GM19023 (cell line): ENCODE measurements around the gene HMGXB4.
"Not testable (repeated sequence)": the region's sequence is repeated elsewhere in the genome, so short reads cannot be mapped to it uniquely, and the experiment has no call there.

Experiments
- ATAC-seq: cut with Tn5 transposase; IDR thresholded peaks from one replicate; pipeline ENCODE4 v1.9.1; 2021; ENCODE audit warnings: mild to moderate bottlenecking, moderate library complexity; ENCODE audit not compliant: unreplicated experiment

HMGXB4 gene, protein sequence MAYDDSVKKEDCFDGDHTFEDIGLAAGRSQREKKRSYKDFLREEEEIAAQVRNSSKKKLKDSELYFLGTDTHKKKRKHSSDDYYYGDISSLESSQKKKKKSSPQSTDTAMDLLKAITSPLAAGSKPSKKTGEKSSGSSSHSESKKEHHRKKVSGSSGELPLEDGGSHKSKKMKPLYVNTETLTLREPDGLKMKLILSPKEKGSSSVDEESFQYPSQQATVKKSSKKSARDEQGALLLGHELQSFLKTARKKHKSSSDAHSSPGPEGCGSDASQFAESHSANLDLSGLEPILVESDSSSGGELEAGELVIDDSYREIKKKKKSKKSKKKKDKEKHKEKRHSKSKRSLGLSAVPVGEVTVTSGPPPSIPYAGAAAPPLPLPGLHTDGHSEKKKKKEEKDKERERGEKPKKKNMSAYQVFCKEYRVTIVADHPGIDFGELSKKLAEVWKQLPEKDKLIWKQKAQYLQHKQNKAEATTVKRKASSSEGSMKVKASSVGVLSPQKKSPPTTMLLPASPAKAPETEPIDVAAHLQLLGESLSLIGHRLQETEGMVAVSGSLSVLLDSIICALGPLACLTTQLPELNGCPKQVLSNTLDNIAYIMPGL

DNA sequence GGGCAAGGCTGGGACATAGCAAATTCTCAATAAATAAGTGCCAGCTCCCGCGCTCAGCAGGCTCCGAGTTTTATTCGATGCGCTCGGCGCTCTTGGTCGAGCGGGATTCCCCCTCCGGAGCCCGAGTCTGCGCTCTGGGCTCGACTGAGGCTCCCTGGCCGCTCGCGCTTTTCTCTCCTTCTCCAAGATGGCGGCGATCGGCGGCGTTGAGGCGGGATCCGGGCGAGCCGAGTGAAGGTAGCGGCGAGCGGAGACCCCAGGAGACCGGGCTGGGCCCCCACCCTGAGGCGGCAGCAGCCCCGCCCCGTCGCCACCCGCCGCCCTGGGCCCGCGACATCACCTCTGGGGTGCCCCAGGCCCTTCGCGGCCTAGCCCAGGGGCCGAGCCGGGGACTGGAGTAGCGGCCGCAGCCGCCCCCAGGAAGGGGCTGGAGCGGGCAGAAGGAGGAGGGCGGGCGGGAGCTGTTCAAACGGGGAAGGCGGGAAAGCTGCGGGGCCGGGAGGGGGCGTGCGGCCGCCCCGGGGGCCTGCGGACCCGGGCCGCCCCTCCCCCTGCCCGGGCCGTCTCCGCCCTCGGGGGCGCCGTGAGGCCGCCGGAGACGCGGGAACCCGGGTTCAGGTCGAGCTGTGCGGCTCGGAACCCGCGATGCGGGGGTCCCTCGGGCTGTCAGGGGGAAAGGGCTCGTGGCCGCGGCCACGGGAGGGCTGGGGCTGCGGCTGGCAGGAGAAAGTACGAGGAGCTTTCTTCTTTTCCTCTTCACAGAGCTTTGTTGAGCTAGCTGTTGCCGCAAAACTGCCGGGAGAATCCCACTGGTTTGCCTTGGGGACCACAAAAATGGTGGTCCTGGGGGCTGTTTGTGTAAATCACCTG, at the start of gene HMGXB4:
Gene HMGXB4 (plus strand): TSS at position 173 of the 870 bp plus-strand sequence. CDS start 4,898 bp downstream, outside the sequence.
- peak; percentile 88 for ATAC-seq

DNA sequence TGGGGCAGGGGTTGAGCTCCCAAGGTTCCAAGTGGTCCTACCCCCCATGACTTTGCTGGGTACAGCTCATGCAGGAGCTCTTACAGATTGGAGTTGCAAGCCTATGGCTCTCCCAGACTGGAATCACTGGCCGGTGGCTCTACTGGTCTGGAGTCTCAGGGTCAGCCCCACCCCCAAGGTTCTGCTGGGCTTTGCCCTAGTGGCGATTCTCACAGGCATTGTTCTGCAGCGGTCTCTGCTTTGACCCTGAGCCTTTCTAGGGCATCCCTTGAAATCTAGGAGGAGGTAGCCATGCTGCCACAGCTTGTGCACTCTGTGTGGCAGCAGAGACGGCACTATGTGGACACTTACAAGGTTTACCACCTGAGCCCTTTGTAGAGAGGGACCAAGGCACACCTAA, 49.3 kb upstream of the HMGXB4 start:
- ATAC-seq = no peak

DNA sequence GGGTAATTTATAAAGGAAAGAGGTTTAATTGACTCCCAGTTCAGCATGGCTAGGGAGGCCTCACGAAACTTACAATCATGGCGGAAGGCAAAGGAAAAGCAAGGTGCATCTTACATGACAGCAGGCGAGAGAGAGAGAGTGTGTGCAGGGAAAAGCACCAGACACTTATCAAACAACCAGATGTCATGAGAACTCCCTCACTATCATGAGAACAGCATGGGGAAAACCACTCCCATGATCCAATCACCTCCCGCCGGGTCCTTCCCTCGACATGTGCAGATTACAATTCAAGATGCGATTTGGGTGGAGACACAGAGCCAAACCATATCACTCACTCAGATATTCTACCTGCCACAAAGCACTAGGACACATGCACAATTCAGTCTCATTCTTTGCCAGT, 48.1 kb upstream of the HMGXB4 start:
- no peak for ATAC-seq

DNA sequence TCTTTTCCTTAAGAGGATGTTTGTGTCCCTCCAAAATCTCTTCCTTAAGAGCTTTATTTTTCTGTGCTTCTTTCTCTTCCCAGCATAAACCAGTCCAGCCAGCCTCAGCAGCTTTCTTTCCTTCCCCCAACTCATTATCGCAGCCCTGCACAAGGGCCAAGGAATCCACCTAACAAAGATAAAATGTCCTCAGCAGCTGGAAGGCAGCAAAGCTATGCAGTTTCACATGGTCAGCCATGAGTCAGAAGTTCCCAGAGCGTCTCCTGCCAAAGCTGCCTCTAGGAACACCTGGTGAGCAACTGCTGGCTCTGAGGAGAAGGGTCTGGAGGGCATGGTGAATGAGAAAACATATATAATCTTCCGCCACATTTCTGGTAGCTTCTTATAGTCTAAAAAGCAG, 45.3 kb upstream of the HMGXB4 start:
- no peak for ATAC-seq

DNA sequence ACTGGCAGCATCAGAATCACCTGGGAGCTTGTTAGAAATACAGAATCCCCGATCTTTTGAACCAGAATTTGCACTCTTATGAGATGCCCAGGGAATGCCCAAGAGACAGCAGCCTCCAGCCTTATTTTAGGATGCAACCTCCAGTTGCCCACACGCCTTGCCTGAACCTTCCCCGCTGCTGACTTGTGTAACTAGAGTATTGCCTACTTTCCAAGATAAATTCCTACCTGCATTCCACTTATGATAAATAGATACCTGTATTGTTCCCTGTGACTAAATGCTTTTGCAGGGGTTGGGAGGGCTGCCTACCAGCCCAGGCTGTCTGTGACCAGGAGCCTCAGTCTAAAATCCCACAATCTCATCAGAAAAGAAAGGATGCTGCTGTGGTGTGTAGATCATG, 44.3 kb upstream of the HMGXB4 start:
- no peak for ATAC-seq

DNA sequence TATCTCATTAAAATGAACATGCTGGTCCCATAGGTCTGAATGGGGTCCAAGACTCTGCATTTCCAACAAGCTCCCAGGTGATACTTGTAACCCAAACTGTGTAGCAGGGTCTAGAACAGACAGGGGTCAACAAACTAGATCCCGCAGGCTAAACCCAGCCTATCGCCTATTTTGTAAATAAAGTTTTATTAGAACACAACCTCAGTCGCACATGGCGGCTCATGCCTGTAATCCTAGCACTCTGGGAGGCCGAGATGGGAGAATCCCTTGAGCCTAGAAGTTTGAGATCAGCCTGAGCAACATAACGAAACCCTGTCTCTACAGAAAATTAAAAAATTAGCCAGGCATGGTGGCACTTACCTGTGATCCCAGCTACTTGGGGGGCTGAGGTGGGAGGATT, 42.3 kb upstream of the HMGXB4 start:
- no peak for ATAC-seq

DNA sequence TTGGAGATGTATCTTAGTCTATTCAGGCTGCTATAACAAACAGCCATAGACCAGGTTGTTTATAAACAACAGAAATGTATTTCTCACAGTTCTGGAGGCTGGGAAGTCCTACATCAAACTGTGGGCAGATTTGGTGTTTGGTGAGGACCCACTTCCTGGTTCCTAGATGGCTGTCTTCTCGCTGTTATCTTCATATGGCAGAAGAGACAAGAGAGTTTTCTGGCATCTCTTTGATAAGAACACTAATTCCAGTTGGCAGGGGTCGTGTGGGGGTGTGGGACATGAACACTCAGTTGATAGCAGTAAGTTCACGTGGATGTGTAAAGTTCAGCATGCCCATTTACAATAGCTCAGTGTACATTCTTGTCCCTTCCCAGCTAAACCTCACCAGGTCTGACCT, 41.3 kb upstream of the HMGXB4 start:
- ATAC-seq = no peak

DNA sequence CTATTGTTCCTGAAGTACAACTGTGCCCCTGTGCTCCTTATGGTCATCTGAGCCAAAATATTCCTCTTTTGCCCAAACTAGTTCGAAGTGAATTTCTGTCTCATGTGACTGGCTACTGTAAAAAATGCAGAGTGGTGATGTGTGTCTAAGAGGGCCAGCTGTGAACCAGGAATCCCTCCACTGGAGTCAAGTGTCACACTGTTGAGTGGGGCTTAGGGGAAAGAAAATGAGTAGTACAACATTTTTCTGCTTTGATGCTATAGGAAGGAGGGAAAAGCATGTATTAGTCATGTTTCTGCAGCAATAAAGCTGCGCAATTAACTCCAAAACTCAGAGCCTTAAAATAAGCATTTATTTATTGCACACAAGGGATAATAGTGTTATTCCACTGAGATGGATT, 39.8 kb upstream of the HMGXB4 start:
- ATAC-seq = no peak

DNA sequence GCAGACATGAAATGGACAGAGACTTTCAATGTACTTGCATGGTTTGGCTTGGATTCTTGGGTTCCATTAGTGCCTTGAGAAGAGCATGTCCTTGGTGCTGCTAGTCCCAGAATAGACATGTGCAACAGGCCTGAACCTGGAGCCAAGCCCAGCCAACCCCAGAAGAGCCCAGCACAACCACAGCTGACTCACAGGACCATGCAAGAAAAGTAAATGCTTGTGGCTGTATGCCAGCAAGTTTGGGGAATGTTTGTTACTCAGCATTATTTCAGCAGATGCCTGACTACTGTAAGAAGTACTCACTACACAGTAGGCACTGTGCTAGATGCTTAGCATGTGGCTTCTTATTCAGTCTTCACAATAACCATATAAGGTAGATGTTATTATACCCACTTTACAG, 39.2 kb upstream of the HMGXB4 start:
- ATAC-seq = no peak

DNA sequence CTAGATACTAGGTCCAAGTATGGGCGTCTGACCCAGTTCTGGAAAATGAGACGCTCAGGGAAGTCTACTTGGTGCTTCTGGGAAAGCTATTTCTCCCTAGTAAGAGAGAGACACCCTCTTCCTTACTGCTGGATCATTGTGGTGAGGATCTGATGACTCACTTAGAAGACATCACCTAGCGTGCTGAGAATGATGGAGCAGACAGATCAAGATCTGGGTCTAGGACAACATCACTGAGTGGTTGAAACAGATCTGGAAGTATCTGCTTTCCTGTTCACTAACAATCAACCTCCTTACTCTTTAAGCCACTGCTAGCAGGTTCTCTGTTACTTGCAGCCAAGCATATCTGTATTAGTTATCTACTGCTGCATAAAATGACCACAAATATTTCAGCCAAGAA, 38.3 kb upstream of the HMGXB4 start:
- no peak for ATAC-seq

DNA sequence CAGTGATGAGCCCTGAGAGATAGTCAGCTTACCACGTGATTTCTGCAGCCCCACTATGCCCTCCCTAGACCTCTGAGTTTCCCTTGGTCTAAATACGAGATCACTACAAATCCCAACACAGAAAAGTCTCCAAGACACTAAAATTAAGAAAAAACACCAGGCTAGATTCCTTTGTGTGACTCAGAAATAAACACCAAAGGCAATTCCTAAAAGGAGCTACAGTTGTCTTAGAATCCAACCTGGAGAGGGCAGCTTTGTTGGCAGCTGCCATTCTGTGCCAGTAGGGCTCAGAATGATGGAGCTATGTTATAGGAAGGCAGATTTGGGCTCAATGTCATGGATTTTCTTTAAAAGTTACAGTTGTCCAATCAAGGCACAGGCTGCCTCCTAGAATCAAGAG, 37.1 kb upstream of the HMGXB4 start:
- no peak for ATAC-seq

DNA sequence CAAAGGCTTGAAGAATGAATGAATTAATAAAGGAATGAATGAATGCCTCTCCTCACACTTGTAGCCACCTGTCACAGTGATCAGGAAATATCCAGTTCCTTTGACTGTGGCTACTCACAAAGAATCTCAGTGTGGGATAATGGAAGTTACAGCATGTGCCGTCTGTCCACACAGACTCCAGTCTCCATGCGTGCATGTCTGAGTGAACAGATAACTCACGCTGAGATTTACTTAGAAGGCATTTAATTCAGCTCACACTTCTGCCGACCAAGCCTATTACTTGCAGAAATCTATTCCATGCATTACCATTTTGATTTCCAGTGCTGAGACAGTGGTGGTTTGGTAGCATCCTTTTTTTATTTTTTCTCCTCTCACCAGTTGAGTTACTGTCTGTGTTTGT, 32.3 kb upstream of the HMGXB4 start:
- no peak for ATAC-seq

DNA sequence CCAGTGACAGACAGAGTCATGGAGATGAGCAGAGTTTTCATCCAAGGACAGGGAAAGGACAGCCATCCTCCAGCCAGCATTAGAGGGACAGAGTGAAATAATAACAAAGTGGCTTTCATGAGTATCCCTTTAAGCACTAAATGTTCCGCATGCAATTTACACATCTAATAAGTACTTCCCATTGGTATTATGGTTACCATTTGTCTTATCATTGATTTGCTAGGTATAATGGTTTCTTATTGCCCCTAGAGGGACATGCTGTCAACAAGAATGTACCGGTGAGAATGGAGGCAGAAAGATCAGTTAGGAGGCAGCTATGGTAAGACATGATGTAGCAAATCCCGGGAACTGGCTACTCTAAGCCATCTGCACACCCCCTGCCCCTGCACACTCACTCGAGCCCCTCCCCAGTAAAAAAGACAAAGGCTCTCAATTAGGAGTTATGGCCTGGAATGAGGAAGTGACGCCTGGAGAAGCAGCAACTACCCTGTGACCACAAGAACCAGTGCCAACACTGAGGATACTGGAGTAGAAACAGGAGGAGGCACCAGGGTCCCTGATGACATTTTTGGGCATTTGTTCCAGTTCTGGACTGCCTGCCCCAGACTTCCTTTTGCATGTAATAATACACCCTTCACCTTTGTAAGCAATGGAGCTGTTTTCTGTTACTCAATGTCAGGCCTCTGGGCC, 30.2 kb upstream of the HMGXB4 start:
- no peak for ATAC-seq

DNA sequence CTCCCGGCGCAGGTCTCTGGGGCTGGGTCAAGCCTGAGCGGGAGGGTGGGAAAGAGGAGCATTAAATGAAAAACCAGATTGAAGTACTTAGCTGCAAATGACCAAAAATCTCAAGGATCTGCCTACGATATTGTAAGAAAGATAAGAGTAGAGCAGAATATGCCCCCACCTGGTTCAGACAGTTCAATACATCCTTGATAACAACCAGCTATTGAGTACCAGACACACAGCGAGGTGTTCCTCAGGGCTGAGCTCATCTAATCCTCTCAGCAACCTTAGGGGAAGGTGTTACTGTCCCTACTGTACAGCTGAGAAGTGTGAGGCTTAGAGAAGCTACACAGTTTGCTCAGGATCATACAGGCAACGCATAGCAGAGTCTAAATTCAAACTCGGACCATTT, 27.4 kb upstream of the HMGXB4 start:
- no peak for ATAC-seq

DNA sequence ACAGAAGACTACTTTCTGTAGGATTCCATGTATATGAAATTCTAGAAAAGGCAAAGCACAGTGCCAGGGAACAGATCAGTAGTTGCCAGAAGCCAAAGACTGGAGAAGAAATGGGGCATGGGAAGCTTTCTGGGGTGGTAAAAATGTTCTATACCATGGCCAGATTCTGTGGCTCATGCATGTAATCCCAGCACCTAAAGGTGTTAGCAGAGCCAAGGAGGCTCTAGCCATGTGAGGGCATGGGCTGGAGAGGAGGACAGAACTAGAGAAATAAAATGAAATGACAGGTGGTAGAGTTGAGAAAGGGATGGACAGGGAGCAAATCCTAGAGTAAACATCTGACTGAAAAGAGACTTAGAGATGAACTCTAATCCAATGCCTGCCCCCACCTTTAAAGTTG, 26.9 kb upstream of the HMGXB4 start:
- ATAC-seq = no peak

DNA sequence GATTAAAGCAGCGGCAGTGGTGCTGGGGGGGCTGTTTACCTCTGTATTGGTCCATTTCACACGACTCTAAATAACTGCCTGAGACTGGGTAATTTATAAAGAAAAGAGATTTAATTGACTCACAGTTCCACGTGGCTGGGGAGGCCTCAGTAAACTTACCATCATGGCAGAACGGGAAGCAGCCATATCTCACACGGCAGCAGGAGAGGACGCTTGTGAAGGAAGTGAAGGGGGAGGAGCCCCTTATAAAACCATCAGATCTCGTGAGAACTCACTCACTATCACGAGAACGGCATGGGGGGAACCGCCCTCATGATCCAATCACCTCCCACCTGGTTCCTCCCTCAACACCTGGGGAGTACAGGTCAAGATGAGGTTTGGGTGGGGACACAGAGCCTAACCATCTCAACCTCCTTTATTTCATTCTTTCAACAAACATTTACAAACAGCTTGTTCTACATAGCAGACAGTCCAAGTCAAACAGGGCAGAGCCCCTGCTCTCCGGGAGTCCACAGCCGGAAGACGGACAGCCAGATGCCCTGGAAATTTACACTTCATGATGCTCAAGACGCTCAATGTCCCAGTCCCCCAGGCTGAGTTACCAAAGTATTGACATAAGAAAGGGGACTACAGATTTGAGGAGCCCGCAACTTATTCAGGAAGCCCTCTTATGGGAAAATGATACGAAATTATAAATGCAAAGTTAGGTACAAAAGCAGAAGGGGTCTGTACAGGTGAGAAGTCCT, 26.3 kb upstream of the HMGXB4 start:
- ATAC-seq = no peak

DNA sequence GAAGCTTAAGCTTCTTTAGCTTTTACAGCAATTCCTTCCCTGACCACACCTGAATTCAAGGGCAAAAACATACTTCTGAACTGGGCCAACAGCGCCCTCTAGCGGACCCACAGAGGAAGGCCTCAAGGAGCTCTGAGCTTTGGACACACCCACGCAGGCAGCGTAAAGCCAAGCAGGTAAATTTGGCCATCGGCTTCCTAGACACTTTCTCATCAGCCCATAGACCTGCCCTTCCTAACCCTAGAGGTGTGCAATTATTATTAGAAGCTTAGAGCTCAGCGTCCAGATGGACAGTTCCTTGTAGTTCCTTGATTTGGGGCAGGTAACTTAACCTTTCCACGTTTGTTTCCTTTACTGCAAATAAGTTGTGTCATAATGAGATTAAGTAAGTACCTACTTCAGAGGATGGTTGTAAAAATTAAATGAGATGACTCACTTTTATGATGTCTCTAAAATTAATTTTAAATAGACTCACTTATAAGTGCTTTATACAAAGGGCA, 25.7 kb upstream of the HMGXB4 start:
- no peak for ATAC-seq

DNA sequence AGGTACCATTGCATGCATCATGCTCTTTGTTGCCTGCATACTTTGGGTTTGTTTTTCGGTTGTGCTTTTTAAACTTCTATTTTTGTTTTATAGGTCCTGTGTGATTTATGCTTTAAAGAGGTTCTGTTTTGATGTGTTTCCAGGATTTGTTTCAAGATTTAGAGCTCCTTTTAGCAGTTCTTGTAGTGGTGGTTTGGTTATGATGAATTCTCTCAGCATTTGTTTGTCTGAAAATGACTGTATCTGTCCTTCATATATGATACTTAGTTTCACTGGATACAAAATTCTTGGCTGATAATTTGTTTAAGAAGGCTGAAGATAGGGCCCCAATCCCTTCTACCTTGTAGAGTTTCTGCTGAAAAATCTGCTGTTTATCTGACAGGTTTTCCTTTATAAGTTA, 18.5 kb upstream of the HMGXB4 start:
- not testable (repeated sequence) for ATAC-seq

DNA sequence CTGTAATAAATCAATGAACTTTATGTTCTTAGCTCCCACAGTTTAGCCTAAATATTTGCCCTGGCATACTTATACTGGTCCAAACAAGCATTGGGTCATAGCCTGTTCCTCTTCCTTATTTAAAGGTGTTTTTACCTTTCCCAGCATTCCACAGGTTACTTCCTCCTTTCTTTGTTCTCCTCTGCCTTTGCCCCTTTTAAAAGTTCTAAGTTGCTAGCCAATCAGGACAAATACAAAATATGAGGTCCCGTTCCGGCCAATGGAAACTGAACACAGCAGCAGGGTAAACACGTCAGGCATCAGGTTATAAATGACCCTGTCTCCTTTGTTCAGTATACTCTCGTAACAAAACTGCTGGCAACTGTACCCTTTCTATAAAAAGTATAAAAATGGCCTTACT, 12.8 kb upstream of the HMGXB4 start:
- ATAC-seq = not testable (repeated sequence)

DNA sequence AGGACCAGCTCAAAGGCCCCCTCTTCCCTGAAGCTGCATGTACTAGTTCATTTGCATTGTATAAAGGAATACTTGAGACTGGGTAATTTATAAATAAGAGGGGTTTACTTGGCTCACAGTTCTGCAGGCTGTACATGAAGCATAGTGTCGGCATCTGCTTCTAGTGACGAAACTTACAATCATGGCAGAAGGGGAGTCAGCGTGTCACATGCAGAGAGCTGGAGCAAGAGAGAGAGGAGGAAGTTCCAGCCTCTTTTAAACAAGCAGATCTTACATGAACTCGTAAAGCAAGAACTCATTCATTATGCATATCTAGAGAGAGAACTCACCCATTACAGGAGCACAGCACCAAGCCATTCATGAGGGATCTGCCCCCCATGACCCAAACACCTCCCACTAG, 7.1 kb upstream of the HMGXB4 start:
- no peak for ATAC-seq
